Measurements from ENCODE around the gene CCDC60.

CCDC60 gene

DNA sequence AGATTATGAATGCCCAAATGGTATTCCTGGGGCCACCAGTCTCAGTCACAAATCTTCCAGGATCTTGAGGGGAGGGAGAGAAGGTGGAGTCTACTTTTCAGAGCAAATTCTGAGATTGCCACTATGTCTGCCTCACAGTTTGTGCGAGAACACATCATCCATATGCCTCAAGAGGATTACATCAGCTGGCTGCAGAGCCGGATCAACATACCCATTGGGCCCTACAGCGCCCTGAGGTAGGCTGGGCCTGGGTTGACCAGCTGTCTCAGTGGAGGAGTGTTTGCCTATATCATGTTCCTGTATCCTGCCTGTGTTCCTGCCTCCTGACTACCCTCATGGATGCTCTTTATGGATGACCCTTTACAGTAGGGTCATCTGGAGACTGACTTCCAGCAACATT lies 205.9 kb downstream of the CCDC60 start:
- no peak for DNase-seq (ENCODE audit: low spot score)

DNA sequence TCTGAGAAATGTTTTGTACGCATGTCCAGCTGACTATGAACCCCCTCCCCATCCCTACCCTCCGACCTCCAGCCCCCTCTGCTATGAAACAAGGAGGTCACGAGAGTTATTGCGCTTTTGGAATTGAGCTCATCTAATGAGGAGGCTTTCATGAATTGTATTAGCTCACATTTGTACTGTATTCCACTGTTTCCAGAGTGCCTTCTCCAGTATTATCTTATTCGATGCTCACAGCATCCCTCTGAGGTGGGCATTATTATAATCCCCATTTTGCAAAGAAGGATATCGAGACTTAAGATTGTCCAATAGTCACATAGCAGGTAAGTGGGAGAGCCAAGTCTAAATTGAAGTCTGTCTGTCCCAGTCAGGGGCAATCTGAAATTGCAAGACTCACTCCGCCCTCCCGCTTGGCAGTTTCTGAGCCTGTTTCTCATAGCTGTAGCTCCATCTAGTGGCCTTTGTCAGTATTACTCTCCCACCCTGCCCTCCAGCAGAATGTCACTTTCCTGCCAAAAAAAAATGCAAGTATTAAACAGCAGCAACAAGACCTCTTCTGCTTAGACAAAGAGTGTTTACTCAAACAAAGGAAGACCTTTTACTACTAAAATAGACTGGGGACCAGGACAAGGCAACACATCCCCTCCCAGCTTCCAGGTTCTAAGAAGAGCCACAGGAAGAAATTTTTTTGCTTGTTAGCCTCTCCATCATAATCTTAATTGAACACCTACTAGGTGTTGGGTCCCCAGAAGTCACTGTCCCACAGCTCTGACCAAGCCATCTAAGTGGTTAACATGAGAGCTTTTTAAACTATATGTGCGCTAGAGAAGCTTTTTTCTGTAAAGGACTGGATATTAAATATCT lies 210.5 kb downstream of the CCDC60 start:
- peak; percentile 73 for DNase-seq (ENCODE audit: low spot score)

- DNase-seq (ENCODE audit: low spot score) = no peak
These were observed 211.8 kb downstream of the CCDC60 start for GRCh38 chr12:119546340-119546739.

- no peak for DNase-seq (ENCODE audit: low spot score)
These were observed 212.5 kb downstream of the CCDC60 start for GRCh38 chr12:119547001-119547400.

GRCh38 chr12:119556854-119557253 lies 222.3 kb downstream of the CCDC60 start:
- DNase-seq (ENCODE audit: low spot score) = no peak

DNA sequence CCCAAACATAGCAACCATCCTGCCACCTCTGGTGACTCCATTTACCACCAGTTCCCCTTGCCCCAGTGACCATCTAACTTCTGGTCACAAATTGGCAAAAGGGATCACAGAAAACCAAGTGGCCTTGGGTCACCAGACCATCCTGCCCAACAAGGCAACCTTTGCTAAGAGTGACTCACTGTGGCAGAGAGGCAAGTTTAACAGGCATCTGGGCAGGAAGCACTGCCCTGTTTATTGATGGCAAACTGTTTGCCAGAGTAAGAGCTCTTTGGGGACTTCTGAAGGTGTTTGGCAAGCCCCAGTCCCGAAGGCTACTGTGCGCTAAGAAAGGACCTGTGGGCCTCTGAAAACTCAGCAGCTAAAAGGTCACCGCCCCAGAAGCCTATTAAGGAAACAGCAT lies 230.9 kb downstream of the CCDC60 start:
- no peak for DNase-seq (ENCODE audit: low spot score)

GRCh38 chr12:119570771-119571170 lies 236.2 kb downstream of the CCDC60 start:
- DNase-seq (ENCODE audit: low spot score) = no peak

DNA sequence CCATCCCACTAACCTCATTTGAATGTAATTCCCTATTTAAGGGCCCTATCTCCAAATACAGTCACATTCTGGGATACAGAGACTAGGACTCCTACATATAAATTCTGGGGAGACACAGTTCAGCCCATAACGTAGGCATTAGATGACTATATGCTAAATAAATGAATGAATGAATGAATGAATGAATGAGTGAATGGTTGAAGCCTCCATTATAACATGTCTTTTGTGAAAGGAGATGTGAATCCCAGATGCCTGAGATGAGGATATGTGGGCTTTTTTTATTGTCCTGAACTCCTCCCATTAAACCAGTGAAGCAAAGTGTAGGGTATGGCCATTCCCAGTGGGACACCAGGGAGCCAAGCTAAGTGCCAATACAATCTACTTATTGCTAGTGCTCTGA lies 238.6 kb downstream of the CCDC60 start:
- DNase-seq (ENCODE audit: low spot score) = no peak

DNA sequence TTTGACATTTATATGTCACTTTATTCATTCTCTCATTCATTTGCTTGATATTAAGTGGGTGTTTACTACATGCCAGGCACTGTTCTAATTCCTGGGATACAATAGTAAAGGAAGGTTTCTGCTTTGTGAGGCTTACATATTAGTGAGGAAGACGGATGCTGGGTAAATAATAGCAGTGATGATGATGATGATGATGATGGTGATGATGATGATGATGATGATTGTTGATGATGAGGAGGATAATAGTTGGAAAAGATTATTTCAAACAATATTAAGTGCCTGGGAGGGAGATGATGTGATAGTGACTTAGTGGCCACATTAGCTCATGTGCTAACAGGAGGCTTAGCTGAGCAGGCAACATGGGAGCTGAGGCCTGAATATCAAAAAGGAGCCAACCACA lies 239.7 kb downstream of the CCDC60 start:
- no peak for DNase-seq (ENCODE audit: low spot score)

DNA sequence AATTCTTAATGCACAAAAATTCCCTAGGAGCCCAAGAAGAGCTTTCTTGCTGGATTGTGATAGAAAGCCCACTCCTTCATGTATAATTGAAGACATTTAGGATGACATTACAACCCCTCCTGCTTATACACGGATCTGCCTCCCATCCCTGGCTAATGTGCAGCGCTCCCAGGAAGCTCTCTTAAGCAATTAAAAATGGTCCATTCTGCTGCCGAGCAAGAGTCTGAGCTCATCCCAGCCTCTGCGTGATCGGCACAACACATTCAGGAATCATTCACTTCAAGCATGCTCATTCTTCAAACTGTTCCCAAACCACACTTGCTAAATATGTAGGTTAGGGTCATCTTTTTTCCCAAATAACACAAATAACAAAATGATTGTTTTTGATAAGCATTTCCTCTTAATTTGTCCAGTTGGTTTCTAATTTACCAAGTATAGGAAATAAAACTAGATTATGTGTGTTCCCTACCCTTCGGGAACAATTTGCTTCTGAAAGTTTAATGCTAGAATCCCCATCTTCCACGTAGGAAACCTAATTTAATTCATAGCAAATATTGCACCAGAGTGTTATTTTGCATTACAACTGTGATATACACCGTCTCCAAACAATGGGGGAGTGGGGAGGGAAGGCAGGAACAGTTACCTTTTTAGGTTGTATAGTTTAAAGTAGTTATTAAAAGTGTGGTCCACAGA lies 241.7 kb downstream of the CCDC60 start:
- no peak for DNase-seq (ENCODE audit: low spot score)

DNA sequence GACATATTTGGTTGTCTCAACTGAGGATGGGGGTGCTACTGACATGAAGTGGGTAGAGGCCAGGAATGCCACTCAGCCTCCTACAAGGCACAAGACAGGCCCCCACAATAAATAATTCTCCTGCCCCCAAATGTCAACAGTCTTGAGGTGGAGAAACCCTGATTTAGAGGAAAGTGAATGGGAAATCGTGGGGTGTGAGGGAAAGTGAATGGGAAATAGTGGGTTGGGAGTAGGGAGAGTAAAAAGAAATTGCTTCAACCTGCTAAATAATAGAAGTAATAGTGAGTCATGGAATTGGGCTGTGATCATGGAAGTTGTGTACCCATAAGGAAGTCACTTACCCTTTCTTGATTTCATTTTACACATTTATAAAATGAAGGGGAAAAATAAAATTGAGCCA lies 242.4 kb downstream of the CCDC60 start:
- no peak for DNase-seq (ENCODE audit: low spot score)

DNA sequence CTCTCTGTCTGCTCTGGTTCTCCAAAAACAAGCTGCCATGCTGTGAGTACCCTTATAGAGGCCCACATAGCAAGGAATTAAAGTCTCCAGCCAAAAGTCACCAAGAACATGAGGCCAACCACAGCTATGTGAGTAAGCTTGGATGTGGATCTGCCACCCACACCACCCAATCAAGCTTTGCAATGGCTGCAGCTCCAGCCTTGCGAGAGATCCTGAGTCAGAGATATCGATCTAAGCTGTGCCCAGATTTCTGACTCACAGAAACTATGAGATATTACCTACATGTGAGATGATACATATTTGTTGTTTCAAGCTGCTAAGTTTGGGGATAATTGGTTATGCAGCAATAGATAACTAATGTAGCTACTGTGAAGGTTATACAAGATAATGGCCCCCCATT lies 243.6 kb downstream of the CCDC60 start:
- DNase-seq (ENCODE audit: low spot score) = peak; percentile 28

GRCh38 chr12:119589097-119589496 lies 254.6 kb downstream of the CCDC60 start:
- no peak for DNase-seq (ENCODE audit: low spot score)

DNA sequence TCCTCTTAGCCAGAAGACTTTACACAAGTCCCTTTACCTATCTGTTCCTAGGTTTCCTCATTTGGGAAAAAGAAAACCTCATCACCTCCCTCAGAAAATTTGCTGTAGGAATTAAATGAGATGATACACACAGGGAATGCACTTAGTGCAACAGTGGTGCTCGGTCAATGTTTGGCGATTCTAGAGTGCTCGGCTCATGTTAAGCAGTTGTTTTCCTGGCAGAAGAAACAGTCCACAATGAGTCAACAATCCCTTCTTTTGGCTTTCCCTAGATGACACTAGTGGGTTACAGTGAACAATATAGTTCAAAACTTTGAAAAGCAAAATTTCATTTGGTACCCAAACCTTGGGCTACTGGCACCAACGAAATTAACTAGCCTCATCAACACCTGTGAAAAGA lies 255.1 kb downstream of the CCDC60 start:
- DNase-seq (ENCODE audit: low spot score) = no peak
